GM19463 (cell line): ENCODE results near the gene MDM2.

Experiments used
- ATAC-seq: cut with Tn5 transposase; IDR thresholded peaks from one replicate; pipeline ENCODE4 v1.9.1; 2021; ENCODE audit warnings: mild to moderate bottlenecking, moderate library complexity; ENCODE audit not compliant: unreplicated experiment

The MDM2 gene

GRCh38 chr12:68807576-68808387 is at the start of gene MDM2:
Gene MDM2 (plus strand): TSS chr12:68808177. CDS start chr12:68808478, 301 bp downstream.
- peak; percentile 67 for ATAC-seq

- ATAC-seq = no peak
Measured at GRCh38 chr12:68759852-68760251, 48.1 kb upstream of the MDM2 start.

- ATAC-seq = no peak
Measured at GRCh38 chr12:68760806-68761441, 47.1 kb upstream of the MDM2 start.

GRCh38 chr12:68761442-68761812 is 46.5 kb upstream of the MDM2 start:
- ATAC-seq = no peak

GRCh38 chr12:68761901-68762630 is 45.9 kb upstream of the MDM2 start:
- no peak for ATAC-seq

- ATAC-seq = no peak
Measured at GRCh38 chr12:68762691-68763090, 45.3 kb upstream of the MDM2 start.

- ATAC-seq = no peak
Measured at GRCh38 chr12:68765696-68766095, 42.3 kb upstream of the MDM2 start.

GRCh38 chr12:68766646-68767045 is 41.3 kb upstream of the MDM2 start:
- ATAC-seq = no peak

GRCh38 chr12:68767191-68767590 is 40.8 kb upstream of the MDM2 start:
- no peak for ATAC-seq

- ATAC-seq = no peak
Measured at GRCh38 chr12:68768431-68768939, 39.5 kb upstream of the MDM2 start.

- ATAC-seq = no peak
Measured at GRCh38 chr12:68769941-68770340, 38.0 kb upstream of the MDM2 start.

- no peak for ATAC-seq
Measured at GRCh38 chr12:68771223-68771925, 36.6 kb upstream of the MDM2 start.

GRCh38 chr12:68772714-68773113 is 35.3 kb upstream of the MDM2 start:
- peak; percentile 71 for ATAC-seq

- no peak for ATAC-seq
Measured at GRCh38 chr12:68773582-68773981, 34.4 kb upstream of the MDM2 start.

- ATAC-seq = no peak
Measured at GRCh38 chr12:68775121-68775630, 32.8 kb upstream of the MDM2 start.

- no peak for ATAC-seq
Measured at GRCh38 chr12:68776976-68777610, 30.9 kb upstream of the MDM2 start.

- ATAC-seq = no peak
Measured at GRCh38 chr12:68779280-68779679, 28.7 kb upstream of the MDM2 start.

- ATAC-seq = no peak
Measured at GRCh38 chr12:68780731-68781130, 27.2 kb upstream of the MDM2 start.

GRCh38 chr12:68781728-68782127 is 26.2 kb upstream of the MDM2 start:
- no peak for ATAC-seq

GRCh38 chr12:68784015-68784414 is 24.0 kb upstream of the MDM2 start:
- ATAC-seq = no peak
